ENCODE measurements around the gene YRDC.

- TF ChIP-seq CTCF (IDR thresholded peaks at IDR 0.05; ENCODE audit: insufficient read depth, low read depth, low read length) (no peak), EZH2 (IDR thresholded peaks at IDR 0.05; ENCODE audit: insufficient read depth, low read length) (no peak)
Observed at GRCh38 chr1:37822906-37823815, 15.2 kb upstream of the YRDC start.

Measured in astrocyte (in vitro differentiated cells and primary cell).